ENCODE measurements around the gene P4HA2.

The P4HA2 gene

DNA sequence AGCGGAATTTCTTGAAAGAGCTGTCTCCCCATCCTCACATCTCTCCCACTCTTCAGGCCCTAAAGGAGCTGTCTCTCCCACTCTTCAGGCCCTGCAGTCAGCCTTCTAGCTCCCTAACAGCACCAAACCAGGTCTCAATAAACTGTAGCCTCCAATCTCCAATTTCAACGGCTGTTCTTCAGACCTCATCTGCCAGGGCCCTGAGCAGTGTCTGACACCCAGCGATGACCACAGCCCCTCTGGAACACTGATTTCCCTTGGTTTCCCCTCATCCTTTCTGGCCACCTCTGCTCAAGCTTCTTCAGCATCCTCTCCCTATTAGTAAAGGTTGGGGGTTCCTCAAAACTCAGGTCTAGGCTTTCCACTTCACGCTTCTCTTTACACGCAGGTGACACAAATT is 1.6 kb upstream of the P4HA2 start:
- H3K36me3 ChIP-seq = no peaks in the 10 kb centered on the region
- H3K27me3 ChIP-seq (ENCODE audit: insufficient read depth, low read depth, severe bottlenecking) = no peaks in the 10 kb centered on the region
- no peak overlapping the region for H3K4me3 ChIP-seq (ENCODE audit: low read depth, low read length)
- TF ChIP-seq, protein P1, sequence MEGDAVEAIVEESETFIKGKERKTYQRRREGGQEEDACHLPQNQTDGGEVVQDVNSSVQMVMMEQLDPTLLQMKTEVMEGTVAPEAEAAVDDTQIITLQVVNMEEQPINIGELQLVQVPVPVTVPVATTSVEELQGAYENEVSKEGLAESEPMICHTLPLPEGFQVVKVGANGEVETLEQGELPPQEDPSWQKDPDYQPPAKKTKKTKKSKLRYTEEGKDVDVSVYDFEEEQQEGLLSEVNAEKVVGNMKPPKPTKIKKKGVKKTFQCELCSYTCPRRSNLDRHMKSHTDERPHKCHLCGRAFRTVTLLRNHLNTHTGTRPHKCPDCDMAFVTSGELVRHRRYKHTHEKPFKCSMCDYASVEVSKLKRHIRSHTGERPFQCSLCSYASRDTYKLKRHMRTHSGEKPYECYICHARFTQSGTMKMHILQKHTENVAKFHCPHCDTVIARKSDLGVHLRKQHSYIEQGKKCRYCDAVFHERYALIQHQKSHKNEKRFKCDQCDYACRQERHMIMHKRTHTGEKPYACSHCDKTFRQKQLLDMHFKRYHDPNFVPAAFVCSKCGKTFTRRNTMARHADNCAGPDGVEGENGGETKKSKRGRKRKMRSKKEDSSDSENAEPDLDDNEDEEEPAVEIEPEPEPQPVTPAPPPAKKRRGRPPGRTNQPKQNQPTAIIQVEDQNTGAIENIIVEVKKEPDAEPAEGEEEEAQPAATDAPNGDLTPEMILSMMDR (IDR thresholded peaks at IDR 0.05; ENCODE audit: low read depth, low read length) = no peak
- no peak overlapping the region for H3K27ac ChIP-seq
- no peak for DNase-seq
- no peaks in the 10 kb centered on the region for H3K9me3 ChIP-seq (ENCODE audit: severe bottlenecking)

DNA sequence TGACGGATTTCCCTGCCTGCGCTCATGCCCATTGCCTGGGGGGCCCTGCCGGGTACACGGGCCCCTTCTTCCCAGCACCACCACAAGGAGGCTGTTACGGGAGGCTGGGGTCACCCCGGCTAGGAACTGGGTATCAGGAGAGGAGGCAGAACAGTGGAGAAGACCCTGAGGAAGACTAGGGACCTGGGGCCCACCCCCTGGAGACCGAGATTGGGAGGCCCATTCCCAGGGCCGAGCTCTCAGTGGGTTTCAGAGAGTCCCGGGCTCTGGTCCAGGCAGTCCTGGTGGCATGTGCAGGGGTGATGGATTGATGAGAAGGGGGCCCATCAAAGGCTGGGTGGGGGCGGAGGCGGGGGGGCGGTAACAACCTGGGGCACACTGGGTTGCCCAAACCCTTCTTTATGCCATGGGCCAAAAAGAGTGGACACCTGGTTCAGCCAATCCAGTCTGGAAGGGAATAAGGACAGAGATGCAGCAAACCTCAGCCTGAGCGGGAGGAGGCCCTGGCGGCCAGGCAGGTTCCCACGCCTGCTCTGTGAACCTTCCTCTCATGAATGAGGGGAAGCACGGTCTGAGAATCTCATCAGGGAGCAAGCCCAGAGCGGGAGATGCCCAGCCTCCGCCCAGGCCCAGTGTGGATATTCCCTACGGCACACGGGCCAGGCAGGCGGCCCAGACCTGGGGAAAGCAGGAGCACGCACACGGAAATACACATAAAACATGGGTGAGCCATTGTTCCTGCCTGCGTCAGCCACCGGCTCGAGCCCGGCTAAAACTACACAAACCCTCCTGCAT is 785 bp upstream of the P4HA2 start:
- no peaks in the 10 kb centered on the region for H3K36me3 ChIP-seq
- TF ChIP-seq, protein P1 (IDR thresholded peaks at IDR 0.05; ENCODE audit: low read depth, low read length) = no peak
- peak overlapping the region; percentile 43 for H3K4me3 ChIP-seq (ENCODE audit: low read depth, low read length)
- peak overlapping the region; percentile 87 for H3K27ac ChIP-seq
- H3K27me3 ChIP-seq (ENCODE audit: insufficient read depth, low read depth, severe bottlenecking) = no peaks in the 10 kb centered on the region
- peak; percentile 6 for DNase-seq
- no peaks in the 10 kb centered on the region for H3K9me3 ChIP-seq (ENCODE audit: severe bottlenecking)

DNA sequence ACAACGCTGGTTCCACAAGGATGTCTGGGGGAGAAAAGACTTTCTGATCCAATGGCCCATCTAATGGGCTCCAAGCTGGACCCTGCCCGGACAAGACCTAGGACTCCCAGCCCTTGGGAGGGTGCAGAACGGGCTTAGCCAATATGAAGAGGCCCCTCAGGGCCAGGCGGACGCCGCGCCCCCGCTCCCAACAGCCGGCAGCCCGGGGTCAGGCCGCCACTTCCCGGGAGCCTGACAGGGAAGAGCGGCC is 493 bp downstream of the P4HA2 start:
- Histone ChIP-seq H3K27ac (peak overlapping the region; percentile 87), H3K4me3 (ENCODE audit: low read depth, low read length) (peak overlapping the region; percentile 43)

DNA sequence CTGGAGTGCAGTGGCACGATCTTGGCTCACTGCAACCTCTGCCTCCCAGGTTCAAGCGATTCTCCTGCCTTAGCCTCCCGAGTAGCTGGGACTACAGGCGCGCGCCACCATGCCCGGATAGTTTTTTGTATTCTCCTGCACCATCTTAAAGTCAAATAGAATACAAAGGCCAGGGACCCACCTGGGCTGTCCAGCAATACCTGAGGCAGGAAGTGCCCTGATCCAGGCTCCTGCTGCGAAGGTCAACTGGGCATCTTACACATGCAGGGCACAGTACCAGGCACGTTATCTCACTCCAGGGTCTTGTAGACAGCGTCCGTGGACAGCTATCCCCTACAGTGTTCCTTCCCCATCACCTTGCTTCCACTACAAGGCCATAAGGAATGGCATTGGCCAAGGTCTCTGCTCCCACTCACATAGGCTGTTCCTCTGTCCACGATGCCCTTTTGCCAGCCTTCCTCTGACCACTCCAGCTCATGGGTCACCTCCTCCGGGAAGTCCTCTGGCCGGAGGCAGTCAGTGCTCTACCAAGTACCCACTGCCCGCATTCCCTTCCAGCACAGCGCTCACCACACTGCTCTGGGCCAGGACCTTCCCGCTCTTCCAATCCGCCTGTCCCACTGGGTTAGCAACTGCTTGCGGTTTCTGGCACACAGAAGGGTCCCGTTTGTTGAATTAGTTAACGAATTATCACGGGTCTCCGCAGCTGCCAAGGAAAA is 978 bp downstream of the P4HA2 start:
- Histone ChIP-seq H3K9me3 (ENCODE audit: severe bottlenecking) (no peaks in the 10 kb centered on the region), H3K4me3 (ENCODE audit: low read depth, low read length) (peak overlapping the region; percentile 43), H3K36me3 (peaks cover 5% of the 10 kb centered on the region; the same call in 1 of the 2 replicates), H3K27me3 (ENCODE audit: insufficient read depth, low read depth, severe bottlenecking) (no peaks in the 10 kb centered on the region), H3K27ac (peak overlapping the region; percentile 87)
- TF ChIP-seq, protein P1 (IDR thresholded peaks at IDR 0.05; ENCODE audit: low read depth, low read length) = no peak
- DNase-seq = peak; percentile 8

More for the DNA sequence above, 493 bp downstream of the P4HA2 start:
- TF ChIP-seq, protein P1 (IDR thresholded peaks at IDR 0.05; ENCODE audit: low read depth, low read length) = no peak
- Histone ChIP-seq H3K27me3 (ENCODE audit: insufficient read depth, low read depth, severe bottlenecking) (no peaks in the 10 kb centered on the region), H3K36me3 (peaks cover 3% of the 10 kb centered on the region; the same call in 1 of the 2 replicates), H3K9me3 (ENCODE audit: severe bottlenecking) (no peaks in the 10 kb centered on the region)
- no peak for DNase-seq

DNA sequence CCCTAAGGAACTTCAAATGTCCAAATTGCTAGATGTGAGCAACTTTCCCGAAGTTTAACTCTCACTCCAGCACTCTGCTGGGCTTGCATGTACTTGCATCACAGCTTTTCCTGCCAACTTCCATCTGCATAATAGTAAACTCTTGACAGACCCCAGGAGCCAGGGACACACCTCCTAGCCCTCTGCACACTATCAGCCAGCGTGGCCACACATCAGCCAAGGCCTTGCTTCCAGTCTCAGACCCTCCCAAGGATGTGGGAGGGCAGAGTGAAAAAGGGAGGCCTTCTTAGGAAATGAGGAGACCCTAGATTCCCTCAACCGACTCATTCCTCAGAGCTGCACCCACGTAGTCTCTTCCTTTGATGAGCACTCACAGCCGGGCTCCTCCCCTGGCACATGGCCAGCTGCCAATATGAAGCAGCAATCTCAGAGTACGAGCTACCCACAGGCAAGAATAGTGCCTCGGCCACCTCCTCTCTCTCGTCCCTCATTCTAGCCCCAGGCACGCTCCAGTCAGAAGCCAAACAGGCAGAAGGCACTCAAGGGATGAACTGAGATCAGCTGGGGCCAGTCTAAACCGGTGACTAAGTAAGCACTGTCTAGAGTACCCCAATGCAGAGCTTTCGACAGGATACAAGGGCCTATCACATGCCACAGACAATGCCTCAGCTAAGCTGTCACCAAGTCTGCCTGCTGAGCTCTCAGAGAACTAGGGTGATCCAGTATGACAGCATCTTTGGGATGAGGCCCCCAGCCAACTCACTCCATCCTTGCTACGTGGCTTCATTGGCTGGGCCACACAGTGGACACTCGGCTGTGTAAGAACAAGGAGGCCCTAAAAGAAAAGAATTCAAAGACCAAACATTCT is 2.3 kb downstream of the P4HA2 start:
- H3K4me3 ChIP-seq (ENCODE audit: low read depth, low read length) = peak overlapping the region; percentile 31
- no peaks in the 10 kb centered on the region for H3K27me3 ChIP-seq (ENCODE audit: insufficient read depth, low read depth, severe bottlenecking)
- peak overlapping the region; percentile 87 for H3K27ac ChIP-seq
- H3K36me3 ChIP-seq = peaks cover 6% of the 10 kb centered on the region; the same call in 1 of the 2 replicates
- no peaks in the 10 kb centered on the region for H3K9me3 ChIP-seq (ENCODE audit: severe bottlenecking)
- TF ChIP-seq, protein P1 (IDR thresholded peaks at IDR 0.05; ENCODE audit: low read depth, low read length) = no peak
- DNase-seq = peak; percentile 85
